GM12892 (cell line): ENCODE results near the gene TMEM217.

Experiments
- POLR2A ChIP-seq: IDR thresholded peaks from 2 replicates; pipeline ENCODE4 v1.6.1; 2011; ENCODE audit warnings: low read depth, low read length, control low read depth
- POLR2AphosphoS5 ChIP-seq: IDR thresholded peaks from 2 replicates; pipeline ENCODE4 v1.6.1; 2011; ENCODE audit warnings: low read depth, low read length, control low read depth
- TAF1 ChIP-seq: IDR thresholded peaks from 2 replicates; pipeline ENCODE4 v1.6.1; 2011; ENCODE audit warnings: low read depth, mild to moderate bottlenecking, control low read depth, low read length, borderline replicate concordance

DNA sequence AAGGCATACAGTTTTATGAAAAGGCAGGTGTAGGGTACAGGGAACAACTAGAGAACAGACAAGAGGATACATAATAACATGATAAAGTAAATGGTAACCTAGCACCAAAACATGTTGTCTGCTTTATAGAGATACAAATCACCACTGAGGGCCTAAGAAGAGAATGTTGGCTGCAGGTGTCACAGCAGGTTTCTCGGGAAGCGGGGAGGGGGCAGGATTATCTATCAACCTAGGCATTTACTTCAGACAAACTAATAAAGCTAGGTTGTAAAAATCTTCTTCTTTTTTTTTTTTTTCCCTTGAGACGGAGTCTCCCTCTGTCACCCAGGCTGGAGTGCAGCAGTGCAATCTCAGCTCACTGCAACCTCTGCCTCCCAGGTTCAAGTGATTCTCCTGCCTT, 65.3 kb downstream of the TMEM217 start:
- TF ChIP-seq POLR2AphosphoS5 = no peak
- TF ChIP-seq POLR2A = no peak
- TF ChIP-seq TAF1 = no peak
